Neutrophil (primary cell): ENCODE measurements around the gene ZXDC.

Experiments
- H3K27ac ChIP-seq: fragments of 200-600 bp; sonication (generic); 2 replicates; pipeline ENCODE4 v1.5.1; 2016; ENCODE audit warnings: mild to moderate bottlenecking, moderate library complexity
- H3K27me3 ChIP-seq: fragments of 200-600 bp; sonication (generic); 2 replicates; pipeline ENCODE4 v1.6.0; 2016; ENCODE audit warnings: mild to moderate bottlenecking
- H3K36me3 ChIP-seq: fragments of 200-600 bp; sonication (generic); 2 replicates; pipeline ENCODE4 v1.5.1; 2017
- H3K4me1 ChIP-seq, 2 experiments: fragments of 200-600 bp in 1 of 2; sonication (generic) in 1 of 2; 1 replicate in 1 of 2; 2 replicates in 1 of 2; pipeline versions ENCODE4 v1.5.1 to v1.6.1; 2013 to 2016; ENCODE audit warnings: low read depth in 1 of 2, low read length in 1 of 2, mild to moderate bottlenecking in 1 of 2, moderate library complexity in 1 of 2; ENCODE audit not compliant: control insufficient read depth in 1 of 2, insufficient read depth in 1 of 2
- H3K4me3 ChIP-seq, 2 experiments: fragments of 200-600 bp in 1 of 2; sonication (generic) in 1 of 2; 1 replicate in 1 of 2; 2 replicates in 1 of 2; pipeline ENCODE4 v1.5.1; 2013 to 2016; ENCODE audit warnings: low read depth in 1 of 2, low read length in 1 of 2, mild to moderate bottlenecking in 1 of 2, moderate library complexity in 1 of 2
- H3K9me3 ChIP-seq: fragments of 200-600 bp; sonication (generic); 2 replicates; pipeline ENCODE4 v1.5.1; 2016
- TF ChIP-seq, protein P1 (sequence below): fragments of 200-600 bp; sonication (generic); IDR thresholded peaks from 2 replicates; pipeline ENCODE4 v1.5.1; 2016; ENCODE audit warnings: antibody characterized with exemption

ZXDC gene

DNA sequence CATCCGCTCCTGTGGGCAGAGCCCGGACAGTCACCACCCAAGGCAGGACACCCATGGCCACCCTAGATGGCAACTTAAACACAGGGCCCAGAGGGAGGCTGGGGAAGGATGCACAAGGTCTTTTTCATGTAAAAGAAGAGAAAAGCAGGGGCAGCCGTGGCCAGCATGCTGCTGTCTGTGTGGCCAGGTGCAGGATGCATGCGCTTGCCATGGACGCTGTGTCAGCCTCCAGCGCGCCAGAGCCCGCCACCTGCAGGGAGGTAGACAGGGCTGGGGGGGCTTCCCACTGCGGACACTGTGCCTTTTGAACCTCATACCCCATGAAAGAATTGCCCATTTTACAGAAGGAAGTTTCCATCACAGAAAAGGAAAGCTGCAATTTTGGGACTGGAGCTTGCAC, 23.7 kb upstream of the ZXDC start:
- H3K27ac ChIP-seq, result no peak overlapping the region
- peaks cover 14 to 19% of the 10 kb centered on the region in 2 experiments for H3K4me1 ChIP-seq
- no peaks in the 10 kb centered on the region for H3K27me3 ChIP-seq
- TF ChIP-seq, protein P1, sequence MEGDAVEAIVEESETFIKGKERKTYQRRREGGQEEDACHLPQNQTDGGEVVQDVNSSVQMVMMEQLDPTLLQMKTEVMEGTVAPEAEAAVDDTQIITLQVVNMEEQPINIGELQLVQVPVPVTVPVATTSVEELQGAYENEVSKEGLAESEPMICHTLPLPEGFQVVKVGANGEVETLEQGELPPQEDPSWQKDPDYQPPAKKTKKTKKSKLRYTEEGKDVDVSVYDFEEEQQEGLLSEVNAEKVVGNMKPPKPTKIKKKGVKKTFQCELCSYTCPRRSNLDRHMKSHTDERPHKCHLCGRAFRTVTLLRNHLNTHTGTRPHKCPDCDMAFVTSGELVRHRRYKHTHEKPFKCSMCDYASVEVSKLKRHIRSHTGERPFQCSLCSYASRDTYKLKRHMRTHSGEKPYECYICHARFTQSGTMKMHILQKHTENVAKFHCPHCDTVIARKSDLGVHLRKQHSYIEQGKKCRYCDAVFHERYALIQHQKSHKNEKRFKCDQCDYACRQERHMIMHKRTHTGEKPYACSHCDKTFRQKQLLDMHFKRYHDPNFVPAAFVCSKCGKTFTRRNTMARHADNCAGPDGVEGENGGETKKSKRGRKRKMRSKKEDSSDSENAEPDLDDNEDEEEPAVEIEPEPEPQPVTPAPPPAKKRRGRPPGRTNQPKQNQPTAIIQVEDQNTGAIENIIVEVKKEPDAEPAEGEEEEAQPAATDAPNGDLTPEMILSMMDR, result no peak
- H3K4me3 ChIP-seq, result no peak overlapping the region
- no peaks in the 10 kb centered on the region for H3K9me3 ChIP-seq
- no peaks in the 10 kb centered on the region for H3K36me3 ChIP-seq

DNA sequence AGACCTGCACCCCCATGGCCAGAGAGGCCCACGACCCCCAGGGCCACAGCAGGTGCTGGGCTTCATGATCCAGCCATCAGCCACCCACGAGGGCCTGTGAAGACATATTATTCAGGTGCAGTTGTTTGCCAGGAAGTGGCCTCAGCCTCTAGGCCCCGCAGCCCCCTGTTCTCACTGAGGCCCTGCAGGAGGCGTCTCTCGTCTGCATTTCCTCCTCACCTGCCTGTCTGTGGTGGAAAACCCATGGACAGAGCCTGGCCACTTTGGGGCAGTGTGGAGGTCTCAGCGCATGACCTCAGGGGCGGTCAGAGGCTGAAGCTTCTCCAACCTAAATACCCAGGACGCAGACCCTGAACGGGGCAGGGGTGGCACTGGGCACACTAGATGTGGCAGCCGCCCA, 23.2 kb upstream of the ZXDC start:
- Histone ChIP-seq H3K9me3 (no peaks in the 10 kb centered on the region), H3K4me1 (peaks cover 14 to 19% of the 10 kb centered on the region in 2 experiments), H3K27ac (no peak overlapping the region), H3K27me3 (no peaks in the 10 kb centered on the region), H3K36me3 (no peaks in the 10 kb centered on the region), H3K4me3 (no peak overlapping the region)
- TF ChIP-seq, protein P1, result no peak

DNA sequence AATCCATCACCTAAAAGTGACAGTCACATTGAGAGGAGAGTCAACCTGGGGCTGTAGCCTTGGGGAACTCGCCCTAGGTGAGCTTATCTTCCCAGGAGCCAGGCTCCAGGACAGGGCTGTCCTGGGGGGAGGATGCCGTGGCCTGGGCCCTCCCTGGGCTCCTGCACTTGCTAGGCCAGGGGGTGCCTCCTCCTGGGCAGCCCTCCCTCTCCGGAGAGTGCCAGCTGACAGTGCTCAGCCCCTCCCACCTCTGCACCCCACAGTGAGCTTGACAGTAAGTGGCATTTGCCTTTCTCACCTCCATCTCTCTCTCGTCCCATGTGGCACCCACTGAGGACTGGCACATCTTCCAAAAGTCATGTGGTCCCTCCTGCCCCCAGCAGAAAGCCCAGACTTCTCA, 22.8 kb upstream of the ZXDC start:
- no peaks in the 10 kb centered on the region for H3K9me3 ChIP-seq
- no peaks in the 10 kb centered on the region for H3K36me3 ChIP-seq
- H3K4me3 ChIP-seq, result no peak overlapping the region
- no peak overlapping the region for H3K27ac ChIP-seq
- H3K4me1 ChIP-seq, result peaks cover 14 to 19% of the 10 kb centered on the region in 2 experiments
- no peaks in the 10 kb centered on the region for H3K27me3 ChIP-seq
- TF ChIP-seq, protein P1, result no peak

DNA sequence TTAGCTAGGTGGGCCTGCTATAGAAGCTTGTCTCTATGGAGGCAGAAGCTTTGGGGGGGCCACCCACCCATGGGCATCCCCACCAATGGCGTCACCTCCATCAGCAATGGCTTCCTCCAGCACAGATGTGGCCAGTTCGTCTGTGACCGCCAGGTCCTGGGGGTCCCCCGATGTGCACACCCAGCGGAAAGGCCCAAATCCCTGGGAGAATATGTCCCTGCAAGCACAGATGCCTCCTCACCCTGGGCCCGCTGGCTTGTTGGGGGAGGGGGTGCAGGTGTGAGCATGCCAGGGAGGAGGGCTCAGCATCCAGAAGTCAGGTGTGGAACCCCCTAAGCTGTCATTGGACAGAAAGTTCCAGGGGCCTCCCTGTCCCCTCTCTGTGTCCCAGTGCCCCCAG, 22.3 kb upstream of the ZXDC start:
- TF ChIP-seq, protein P1, result no peak
- Histone ChIP-seq H3K27me3 (no peaks in the 10 kb centered on the region), H3K36me3 (no peaks in the 10 kb centered on the region), H3K4me3 (no peak overlapping the region), H3K9me3 (no peaks in the 10 kb centered on the region), H3K27ac (no peak overlapping the region), H3K4me1 (peaks cover 14 to 19% of the 10 kb centered on the region in 2 experiments)

DNA sequence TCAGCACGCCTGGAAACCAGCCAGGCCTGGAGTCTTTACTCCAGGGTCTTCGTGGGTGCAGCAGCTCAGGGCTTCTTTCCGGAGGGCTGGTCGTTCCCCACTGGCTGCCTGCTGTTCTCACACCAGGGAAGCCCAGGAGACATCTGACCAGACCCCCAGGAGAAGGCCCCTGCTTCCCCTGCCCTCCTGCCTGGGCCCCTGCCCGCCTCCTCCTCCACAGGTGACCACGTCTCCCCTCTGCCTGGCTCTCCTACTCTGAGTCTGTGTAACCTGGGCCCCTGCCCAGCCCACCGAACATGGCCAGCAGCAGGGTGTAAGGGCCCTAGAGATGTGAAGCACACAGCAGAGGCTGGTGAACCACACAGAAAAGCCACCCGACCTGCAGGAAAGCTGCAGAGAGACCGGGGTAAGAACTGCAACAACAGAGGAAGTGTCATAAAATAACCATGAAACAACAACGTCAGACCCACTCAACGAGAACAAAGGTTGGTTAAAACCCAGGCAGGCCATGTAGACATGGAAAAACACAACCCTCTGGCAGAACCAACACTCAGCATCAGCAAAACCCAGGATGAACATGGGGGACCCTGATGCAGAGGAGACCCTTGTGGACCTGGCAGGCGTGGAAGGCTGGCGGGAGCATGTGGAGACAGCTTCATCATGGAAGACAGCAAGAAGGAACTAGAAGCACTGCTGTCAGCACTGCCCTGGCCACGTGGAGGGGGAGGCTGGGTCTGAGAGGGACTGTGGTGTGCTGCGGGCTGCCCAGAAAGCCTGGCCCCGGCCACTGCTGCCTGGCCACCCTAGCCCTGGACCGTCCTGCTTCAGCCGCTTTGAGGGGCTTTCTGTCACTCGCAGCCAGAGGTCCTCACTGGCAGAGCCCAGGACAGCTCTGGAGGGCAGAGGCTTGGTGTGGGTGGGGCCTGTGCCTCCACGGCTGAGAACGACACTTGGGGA, 21.5 kb upstream of the ZXDC start:
- no peaks in the 10 kb centered on the region for H3K9me3 ChIP-seq
- TF ChIP-seq, protein P1, result no peak

More for the DNA sequence above, 21.5 kb upstream of the ZXDC start:
- no peaks in the 10 kb centered on the region for H3K36me3 ChIP-seq
- peaks cover 15 to 23% of the 10 kb centered on the region in 2 experiments for H3K4me1 ChIP-seq
- H3K27me3 ChIP-seq, result no peaks in the 10 kb centered on the region
- H3K27ac ChIP-seq, result peak overlapping the region; percentile 50
- no peak overlapping the region for H3K4me3 ChIP-seq
